WTC11 (cell line): Measurements from ENCODE around the gene ZXDC.

Experiments
- CTCF ChIP-seq: fragments of 200-600 bp; IDR thresholded peaks from 2 replicates; pipeline ENCODE4 v1.8.0; 2022; ENCODE audit warnings: antibody characterized with exemption
- ESRRA ChIP-seq: sonication (generic); formaldehyde crosslinking; IDR thresholded peaks from 2 replicates; pipeline ENCODE4 v1.8.1; 2022; ENCODE audit warnings: mild to moderate bottlenecking, missing genetic modification reagents, borderline replicate concordance
- HMGXB4 ChIP-seq: sonication (generic); formaldehyde crosslinking; IDR thresholded peaks from 2 replicates; pipeline ENCODE4 v1.8.1; 2023; ENCODE audit warnings: mild to moderate bottlenecking, moderate library complexity, missing genetic modification reagents
- IRF1 ChIP-seq: sonication (generic); formaldehyde crosslinking; IDR thresholded peaks from 2 replicates; pipeline ENCODE4 v1.8.0; 2023; ENCODE audit warnings: missing genetic modification reagents
- SMAD3 ChIP-seq: sonication (generic); formaldehyde crosslinking; IDR thresholded peaks from 2 replicates; pipeline ENCODE4 v1.8.0; 2022; ENCODE audit warnings: missing genetic modification reagents, mild to moderate bottlenecking, borderline replicate concordance
- SMAD4 ChIP-seq: sonication (generic); formaldehyde crosslinking; IDR thresholded peaks from 2 replicates; pipeline ENCODE4 v1.8.0; 2022; ENCODE audit warnings: mild to moderate bottlenecking, missing genetic modification reagents
- TF ChIP-seq, protein P1 (sequence below): sonication (generic); formaldehyde crosslinking; IDR thresholded peaks from 2 replicates; pipeline ENCODE4 v1.8.1; 2023; ENCODE audit warnings: mild to moderate bottlenecking, missing genetic modification reagents

DNA sequence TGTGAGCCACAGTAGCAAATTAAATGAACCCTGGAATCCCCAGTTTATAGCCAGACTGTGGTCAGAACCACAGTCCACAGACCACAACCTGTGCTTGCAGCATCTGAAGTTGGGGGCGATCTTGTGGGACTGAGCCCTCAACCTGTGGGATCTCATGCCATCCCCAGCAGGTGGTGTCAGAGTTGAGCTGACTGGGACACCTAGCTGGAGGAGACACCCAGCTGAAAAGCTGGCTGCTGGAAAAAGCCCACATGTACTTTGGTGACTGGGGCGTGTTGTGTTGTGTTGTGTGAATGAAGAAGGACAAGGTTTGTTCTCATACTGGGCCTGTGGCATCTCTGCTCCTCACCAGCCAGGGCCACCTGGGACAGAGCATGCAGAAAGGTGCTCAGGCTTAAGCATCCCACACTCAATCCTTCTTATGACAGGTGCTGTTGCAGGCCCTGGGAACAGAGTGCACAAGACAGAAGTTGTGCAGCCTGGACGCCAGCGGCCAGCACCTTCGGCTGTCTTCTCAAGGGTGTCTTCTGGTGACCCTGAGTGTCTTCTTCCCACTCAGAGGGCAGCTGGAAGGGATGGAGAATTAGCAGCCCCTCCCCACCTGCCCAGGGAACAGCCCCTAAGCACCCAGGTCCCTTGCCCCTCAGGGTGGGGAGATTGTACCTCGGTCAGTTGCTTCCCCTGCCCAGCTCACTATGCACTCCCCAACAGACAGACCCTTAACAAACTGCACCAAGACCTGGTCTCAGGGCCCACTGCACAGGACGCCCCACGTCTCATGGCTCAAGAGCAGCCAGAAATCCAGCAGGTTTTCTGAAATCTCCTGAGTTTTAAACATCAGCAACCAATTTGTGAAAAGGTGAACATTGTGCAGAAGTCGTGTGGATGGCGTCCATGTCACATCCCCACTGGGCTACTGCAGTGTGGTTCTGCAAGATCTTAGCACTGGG is 44.1 kb upstream of the ZXDC start:
- TF ChIP-seq, protein P1, sequence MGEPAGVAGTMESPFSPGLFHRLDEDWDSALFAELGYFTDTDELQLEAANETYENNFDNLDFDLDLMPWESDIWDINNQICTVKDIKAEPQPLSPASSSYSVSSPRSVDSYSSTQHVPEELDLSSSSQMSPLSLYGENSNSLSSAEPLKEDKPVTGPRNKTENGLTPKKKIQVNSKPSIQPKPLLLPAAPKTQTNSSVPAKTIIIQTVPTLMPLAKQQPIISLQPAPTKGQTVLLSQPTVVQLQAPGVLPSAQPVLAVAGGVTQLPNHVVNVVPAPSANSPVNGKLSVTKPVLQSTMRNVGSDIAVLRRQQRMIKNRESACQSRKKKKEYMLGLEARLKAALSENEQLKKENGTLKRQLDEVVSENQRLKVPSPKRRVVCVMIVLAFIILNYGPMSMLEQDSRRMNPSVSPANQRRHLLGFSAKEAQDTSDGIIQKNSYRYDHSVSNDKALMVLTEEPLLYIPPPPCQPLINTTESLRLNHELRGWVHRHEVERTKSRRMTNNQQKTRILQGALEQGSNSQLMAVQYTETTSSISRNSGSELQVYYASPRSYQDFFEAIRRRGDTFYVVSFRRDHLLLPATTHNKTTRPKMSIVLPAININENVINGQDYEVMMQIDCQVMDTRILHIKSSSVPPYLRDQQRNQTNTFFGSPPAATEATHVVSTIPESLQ (CRISPR knock-in tag), result no peak
- TF ChIP-seq SMAD3 (no peak), CTCF (no peak), SMAD4 (CRISPR knock-in tag) (no peak), ESRRA (no peak), IRF1 (CRISPR knock-in tag) (no peak), HMGXB4 (CRISPR knock-in tag) (no peak)
